HG02938 (cell line): ENCODE measurements around the gene RAG2.
A peak's percentile ranks its signal among the peaks of the same experiment; 100 is the strongest.

Source experiments
- ATAC-seq: cut with Tn5 transposase; IDR thresholded peaks from one replicate; pipeline ENCODE4 v1.9.1; 2021; ENCODE audit warnings: mild to moderate bottlenecking, moderate library complexity; ENCODE audit not compliant: unreplicated experiment

RAG2 gene

GRCh38 chr11:36601155-36601554 lies 3.1 kb upstream of the RAG2 start:
- ATAC-seq = no peak

DNA sequence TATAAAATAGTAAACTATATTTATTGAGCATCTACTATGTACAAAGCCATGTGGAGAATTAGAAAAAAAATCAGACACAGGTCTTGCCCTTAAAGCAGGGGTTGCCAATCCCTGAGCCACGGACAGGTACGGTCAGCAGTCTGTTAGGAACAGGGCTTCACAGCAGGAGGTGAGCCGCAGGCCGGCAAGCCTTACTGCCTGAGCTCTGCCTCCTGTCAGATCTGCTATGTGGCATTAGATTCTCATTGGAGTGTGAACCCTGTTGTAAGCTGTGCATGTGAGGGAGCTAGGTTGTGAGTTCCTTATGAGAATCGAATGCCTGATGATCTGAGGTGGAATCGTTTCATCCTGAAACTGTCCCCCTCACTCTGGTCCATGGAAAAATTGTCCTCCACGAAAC lies 2.1 kb upstream of the RAG2 start:
- no peak for ATAC-seq

DNA sequence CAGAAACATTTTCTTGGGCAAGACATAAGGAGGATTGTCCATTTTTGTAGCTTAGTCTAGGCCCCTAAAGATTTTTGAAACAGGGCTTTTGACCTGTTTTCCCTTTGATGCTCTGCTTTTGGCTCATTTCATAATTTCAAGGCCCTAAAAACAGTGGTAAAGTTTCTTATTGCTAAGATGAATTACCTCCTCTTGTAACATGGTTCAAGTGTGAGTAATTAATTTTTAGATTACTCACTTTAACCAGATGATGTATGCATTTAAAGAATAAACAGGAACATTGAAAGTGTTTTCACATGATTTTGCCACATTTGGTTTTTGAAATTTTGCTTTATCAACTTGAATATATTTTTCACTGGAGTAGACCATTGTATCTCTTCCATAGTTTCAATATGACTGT lies 1.2 kb downstream of the RAG2 start:
- no peak for ATAC-seq

- ATAC-seq = peak; percentile 78
Observed at GRCh38 chr11:36594316-36594989, 3.6 kb downstream of the RAG2 start, which contains the start of gene IFTAP. TSS of gene IFTAP (plus strand) at chr11:36594502. CDS start at chr11:36610104, 15,602 bp downstream.

DNA sequence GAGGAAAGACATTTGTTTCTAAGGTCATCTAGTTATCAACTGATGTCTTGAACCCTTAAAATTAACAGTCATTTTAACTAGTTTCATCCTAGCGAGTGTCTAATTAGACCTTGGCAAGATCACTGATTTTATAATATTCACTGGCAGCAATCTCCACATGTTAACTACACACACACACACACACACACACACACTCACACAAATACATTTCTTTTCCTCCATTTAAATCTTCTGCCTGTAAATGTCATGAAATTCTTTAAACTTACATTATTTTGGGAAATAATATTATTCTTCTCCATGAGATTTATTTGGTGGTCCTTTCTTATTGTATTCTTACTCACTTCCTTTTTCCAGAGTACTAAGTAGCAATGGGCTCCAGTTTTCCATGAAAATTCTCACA lies 6.6 kb downstream of the RAG2 start:
- no peak for ATAC-seq

GRCh38 chr11:36590513-36590912 lies 7.5 kb downstream of the RAG2 start:
- ATAC-seq = no peak

GRCh38 chr11:36588099-36588498 lies 9.9 kb downstream of the RAG2 start:
- no peak for ATAC-seq

DNA sequence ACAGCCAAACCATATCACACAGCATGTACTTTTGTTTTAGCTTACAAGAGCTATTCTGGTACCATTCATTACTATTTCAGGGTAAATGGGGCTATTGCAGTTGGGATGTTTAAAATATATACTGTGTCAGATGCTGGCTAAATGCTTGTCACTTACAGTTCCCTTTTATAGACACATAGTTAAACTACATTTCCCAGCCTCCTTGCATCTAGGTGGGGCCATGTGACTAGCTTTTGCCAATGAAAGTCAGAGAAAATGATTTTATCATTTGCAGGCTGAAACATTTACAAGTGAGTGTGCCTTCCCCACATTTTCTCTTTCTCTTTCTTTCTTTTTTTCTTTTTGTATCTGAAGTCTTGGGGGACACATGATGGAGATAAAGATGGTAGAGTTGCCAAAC lies 11.5 kb downstream of the RAG2 start:
- ATAC-seq = peak; percentile 68

- no peak for ATAC-seq
Observed at GRCh38 chr11:36583667-36584066, 14.4 kb downstream of the RAG2 start.

GRCh38 chr11:36581536-36581935 lies 16.5 kb downstream of the RAG2 start:
- ATAC-seq = no peak

GRCh38 chr11:36578458-36578857 lies 19.6 kb downstream of the RAG2 start:
- ATAC-seq = no peak

GRCh38 chr11:36577859-36578258 lies 20.2 kb downstream of the RAG2 start:
- ATAC-seq = no peak

DNA sequence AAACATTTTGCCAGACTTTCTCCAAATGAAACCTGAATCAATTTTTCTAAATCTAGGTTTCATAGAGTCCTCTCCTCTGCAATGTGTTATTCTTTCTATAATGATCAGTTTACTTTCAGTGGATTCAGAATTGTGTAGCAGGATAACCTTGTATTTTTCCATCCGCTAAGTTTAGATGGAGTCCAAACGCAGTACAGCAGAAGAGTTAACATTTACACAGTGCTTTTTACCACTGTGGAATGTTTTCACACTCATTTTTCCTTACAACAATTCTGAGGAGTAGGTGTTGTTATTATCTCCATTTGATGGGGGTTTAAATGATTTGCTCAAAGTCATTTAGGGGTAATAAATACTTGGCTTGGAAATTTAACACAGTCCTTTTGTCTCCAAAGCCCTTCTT lies 20.7 kb downstream of the RAG2 start:
- no peak for ATAC-seq

- no peak for ATAC-seq
Observed at GRCh38 chr11:36574486-36574885, 23.6 kb downstream of the RAG2 start.

GRCh38 chr11:36569095-36569494 lies 28.9 kb downstream of the RAG2 start:
- no peak for ATAC-seq

DNA sequence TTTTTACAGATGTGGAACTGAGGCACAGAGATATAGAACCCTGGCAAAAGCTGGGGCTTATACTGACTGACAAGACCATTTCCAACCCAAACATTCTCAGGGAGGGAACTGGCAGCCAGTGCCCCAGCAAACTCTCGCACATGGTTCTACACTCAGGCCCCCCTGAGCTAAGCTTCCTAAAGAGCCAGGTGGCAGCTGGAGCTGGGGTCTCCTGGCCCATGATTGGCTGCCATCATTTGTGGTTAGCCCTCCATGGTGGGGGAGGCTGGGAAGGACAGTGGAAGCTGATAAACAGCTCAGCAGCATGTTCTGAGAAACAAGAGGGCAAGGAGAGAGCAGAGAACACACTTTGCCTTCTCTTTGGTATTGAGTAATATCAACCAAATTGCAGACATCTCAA lies 30.3 kb downstream of the RAG2 start, which contains the start of gene RAG1:
Gene RAG1, plus strand, starts transcription at position 314 of the 400 bp plus-strand sequence. CDS start 5,298 bp downstream, outside the sequence.
- no peak for ATAC-seq

- ATAC-seq = no peak
Observed at GRCh38 chr11:36566407-36567053, 31.5 kb downstream of the RAG2 start.

- no peak for ATAC-seq
Observed at GRCh38 chr11:36565031-36565610, 32.9 kb downstream of the RAG2 start.

- peak; percentile 73 for ATAC-seq
Observed at GRCh38 chr11:36564376-36565030, 33.5 kb downstream of the RAG2 start.

- peak; percentile 99 for ATAC-seq
Observed at GRCh38 chr11:36558571-36559413, 39.2 kb downstream of the RAG2 start.

DNA sequence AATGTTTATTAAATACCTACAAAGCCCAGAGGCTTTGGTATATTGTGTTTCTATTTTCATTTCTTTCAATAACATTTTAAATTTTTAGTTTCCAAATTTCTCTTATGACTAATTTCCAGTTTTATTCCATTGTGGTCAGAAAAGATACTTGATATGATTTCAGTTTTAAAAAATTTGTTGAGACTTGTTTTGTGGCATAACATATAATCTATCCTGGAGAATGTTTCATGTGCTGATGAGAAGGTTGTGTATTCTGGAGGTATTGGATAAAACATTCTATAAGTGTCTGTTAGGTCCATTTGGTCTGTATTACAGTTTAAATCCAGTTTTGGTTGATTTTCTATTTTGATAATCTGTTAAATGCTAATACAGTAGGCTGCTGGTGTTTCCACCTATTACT lies 40.0 kb downstream of the RAG2 start:
- no peak for ATAC-seq
